NCI-H526 (cell line): ENCODE results near the gene RIGI.

Experiments used
- DNase-seq, 2 experiments: peaks; one replicate each; lab custom pipeline; 2025; lab: John Stamatoyannopoulos, UW

RIGI gene

DNA sequence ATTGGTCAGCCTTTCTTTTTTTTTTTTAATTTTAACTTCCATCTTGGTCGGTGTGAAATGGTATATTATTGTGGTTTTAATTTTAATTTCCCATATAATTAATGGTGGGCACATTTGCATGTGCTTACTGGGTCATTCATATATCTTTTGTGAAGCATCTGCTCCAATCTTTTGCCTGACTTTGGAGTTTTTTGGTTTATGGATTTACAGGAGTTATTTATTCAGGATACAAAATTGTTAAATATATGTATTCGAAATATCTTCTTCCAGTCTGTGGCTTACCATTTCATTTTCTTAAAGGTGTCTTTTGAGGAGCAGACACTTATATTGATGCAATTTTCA lies 682 bp upstream of the RIGI start:
- DNase-seq, result no peak

DNA sequence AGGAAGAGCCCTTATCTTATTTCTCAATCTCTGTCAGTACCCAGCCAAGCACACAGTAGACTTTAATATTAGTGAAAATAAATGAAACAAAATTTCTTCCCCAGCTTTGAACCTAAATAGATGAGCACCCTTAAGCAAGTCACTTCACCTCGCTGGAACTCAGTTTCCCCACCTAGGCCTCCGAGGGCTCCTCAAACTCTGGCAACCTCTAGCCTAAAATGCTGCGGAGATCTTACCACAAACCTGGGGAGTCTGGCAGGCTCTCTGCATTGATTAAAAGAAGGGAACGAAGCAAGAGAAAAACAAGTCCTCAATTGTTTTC lies 326 bp downstream of the RIGI start:
- DNase-seq, result no peak

GRCh38 chr9:32524892-32525708 lies 896 bp downstream of the RIGI start:
- peak; percentile 70 to 71 for DNase-seq

GRCh38 chr9:32524558-32524891 lies 1.5 kb downstream of the RIGI start:
- peak in 1 of 2 experiments; percentile 26 for DNase-seq

DNA sequence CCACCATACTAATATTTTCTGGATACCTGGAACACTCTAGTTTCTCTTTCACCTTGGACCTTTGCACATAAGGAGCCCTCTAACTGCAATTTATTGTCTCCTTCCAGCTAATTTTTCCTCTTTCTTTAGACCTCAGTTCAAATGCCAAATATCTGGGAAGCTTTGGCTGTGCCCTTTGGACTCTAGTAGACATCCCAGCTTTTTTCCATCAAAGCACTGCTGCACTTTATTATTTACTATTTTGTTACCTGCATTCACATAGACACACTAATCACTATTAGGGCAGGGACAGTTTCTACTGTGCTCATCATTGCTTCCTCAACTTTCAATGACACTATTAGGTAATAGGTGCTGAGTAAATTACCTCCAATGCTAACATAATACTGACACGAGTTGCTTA lies 2.1 kb downstream of the RIGI start:
- no peak for DNase-seq

DNA sequence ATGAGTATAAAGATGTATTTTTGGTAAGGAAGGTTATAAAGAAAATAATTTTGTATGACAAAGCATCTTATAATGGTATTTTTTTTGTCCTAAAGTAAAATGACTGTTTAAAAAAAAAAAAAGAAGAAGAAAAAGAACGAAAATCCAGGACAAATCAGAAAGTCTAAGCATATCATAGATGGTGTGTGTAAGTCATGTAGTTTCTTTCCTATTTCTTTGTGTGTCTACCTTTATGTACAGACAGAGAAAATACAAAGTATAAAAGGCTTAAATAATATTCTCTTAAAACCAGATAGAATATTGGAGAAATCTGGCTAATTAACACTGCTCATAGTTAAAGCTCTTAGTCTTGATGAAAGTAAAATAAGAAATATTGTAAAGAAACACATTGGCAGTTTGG lies 7.7 kb downstream of the RIGI start:
- DNase-seq, result no peak

DNA sequence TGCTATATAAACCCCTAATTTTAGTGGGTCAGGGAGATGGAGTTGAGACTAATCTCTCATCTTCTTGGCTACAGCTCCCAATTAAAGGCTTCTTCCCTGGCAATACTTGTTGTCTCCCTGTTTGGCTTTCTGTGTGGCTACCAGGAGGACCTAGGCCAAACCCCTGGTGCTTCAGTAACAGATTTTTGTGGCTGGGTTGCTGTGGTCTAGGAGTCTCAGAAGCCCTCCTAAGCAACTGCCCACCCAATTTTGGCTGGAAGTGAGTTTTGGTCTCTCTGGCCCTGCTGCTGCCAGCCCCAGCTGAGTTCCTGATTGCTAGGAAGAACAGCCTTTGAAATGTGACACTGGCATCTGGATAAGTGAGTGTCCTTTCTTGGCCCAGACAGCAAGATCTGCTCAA lies 9.8 kb downstream of the RIGI start:
- no peak for DNase-seq

DNA sequence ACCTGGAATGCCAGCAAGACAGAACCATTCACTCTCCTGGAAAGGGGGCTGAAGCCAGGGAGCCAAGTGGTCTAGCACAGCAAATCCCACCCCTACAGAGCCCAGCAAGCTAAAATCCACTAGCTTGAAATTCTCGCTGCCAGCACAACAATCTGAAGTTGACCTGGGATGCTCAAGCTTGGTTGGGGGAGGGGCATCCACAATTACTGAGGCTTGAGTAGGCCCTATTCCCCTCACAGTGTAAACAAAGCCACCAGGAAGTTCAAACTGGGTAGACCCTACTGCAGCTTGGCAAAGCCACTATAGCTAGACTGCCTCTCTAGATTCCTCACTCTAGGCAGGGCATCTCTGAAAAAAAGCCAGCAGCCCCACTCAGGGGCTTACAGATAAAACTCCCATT lies 17.3 kb downstream of the RIGI start:
- peak; percentile 15 to 32 for DNase-seq

- peak; percentile 94 to 95 for DNase-seq
These were observed 23.0 kb downstream of the RIGI start for GRCh38 chr9:32503008-32503407.

DNA sequence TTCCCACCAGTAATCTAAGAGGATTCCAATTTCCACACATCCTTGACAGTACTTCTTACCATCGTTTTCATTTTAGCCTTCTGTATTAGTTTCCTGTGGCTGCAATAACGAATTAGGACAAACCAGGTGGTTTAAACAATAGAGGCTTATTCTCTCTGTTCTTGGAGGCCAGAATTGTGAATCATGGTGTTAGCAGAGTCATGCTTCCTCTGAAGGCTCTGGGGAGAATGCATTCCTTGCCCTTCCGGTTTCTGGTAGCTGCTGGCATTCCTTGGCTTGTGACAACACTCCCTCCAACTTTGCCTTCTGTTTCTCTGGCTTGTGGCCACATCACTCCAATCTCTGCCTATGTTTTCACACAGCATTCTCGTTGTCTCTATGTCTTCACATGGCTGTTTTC lies 23.5 kb downstream of the RIGI start:
- peak; percentile 59 to 80 for DNase-seq

- DNase-seq, result peak; percentile 92 to 97
These were observed 24.1 kb downstream of the RIGI start for GRCh38 chr9:32501868-32502267.

DNA sequence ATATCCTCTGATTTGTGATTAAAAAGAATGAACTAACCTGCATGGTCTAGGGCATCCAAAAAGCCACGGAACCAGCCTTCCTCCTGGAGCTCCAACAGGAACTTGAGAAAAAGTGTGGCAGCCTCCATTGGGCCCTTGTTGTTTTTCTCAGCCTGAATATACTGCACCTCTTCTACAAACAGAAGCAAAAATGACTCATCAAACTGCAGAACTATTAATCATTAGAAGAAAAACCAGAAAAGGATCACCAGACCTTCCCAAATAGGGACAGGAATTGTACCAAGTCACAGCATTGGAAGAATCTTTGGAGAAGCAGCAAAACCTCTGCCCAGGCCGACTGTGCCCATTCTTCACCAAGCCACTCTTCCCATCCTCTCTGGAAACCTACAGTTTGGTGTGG lies 25.2 kb downstream of the RIGI start:
- DNase-seq, result no peak

DNA sequence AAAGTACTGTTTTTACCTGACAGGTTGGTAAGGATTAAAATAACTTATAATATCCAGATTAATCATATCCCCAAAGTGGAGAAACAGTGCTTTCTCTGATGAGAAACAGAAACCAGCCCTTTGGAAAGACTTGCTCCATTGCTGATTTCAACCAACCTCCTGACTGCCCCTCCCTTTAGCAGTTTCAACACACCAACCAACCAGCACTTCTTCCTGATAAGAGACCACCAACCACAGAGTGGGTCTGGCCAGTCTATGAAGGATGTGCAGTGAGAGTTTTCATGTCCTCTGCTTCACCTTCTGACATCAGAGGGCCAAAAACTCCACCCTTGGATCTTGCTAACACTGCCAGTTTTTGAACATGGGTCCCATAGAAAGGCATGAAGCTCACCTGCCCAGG lies 28.1 kb downstream of the RIGI start:
- no peak for DNase-seq

DNA sequence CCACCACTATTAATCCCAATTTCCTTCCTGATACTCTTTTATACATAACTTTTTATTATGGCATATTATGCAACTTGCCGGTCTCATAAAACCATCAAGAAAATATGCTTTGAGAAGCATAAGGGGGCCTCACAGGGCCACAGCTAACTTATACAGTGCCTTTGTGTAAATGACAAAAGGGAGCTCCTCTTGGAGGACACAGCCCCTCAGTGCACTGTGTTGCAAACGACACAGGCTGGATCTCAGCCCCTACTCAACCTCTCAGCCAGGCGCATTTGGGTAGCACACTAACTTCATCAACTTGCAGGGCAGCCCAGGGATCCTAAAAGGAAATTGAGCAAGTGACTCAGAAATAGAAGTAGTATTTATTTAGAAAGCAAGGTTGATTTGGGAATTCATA lies 35.4 kb downstream of the RIGI start:
- DNase-seq, result no peak

DNA sequence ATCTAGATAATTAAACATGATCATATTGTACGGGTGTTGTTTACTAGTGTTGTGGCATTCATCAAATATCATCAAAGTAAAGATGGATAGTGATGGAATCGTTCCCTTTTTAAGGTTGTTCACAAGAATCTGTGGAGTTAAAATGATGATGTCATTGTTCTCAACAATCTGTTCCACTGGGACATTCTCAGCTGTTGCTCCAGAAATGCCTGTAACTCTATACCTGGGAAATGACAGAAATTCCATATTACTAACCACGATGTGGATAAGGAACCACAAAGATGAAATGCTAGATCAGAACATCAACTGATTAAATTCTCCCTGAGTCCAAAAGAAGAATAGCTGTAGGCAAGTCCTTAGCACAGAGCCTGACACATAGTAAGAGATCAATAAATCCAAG lies 38.0 kb downstream of the RIGI start:
- DNase-seq, result no peak

DNA sequence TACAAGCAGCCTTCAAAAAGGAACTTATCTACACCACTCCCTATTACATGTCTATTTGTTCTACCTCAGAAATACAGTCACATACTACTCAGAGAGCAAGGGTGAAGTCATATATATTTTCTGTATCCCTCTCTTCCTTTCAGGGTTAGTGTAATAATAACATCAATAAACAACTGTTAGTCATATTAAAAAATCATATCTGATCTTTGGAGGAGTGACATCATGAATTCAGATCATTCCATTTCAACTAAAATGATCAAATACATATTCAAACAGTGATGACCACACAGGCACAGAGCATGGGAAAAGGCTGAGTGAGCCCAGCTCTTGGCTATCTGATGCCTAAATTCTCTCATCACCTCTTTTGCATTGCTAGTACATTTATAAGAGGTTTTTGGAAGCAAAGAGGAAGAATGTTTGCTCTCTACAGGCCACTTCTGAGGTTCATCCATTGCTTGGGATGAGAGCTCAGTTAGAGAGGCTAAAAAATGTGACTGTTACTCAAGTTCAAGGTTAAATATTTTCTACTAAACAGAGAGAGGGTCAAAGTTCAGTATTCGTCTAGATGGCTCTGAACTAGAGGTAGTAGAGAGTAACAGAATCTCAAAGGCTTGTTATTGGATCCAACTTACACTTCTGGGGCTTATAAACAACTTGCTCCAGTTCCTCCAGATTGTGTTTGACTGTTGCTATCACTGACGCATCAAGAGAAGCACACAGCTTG lies 39.0 kb downstream of the RIGI start:
- no peak for DNase-seq

DNA sequence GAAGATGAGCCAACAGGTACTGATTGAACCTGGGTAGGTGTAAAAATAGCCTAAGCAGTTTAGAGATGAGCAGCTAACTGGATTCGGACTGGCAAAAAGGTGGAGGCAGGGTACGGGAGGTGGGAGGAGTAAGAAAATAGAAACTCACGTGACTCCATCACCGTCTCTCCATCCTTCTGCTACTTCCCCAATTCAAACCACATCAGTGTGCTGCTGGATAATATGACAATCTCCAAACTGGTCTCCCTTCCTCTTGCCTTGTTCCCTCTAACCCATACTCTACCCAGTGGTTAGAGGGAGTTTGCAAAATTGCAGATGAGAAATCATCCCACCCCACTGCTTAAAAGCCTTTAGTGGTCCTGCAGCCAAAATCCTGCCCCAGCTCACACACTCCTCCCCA lies 42.7 kb downstream of the RIGI start:
- no peak for DNase-seq
